Activated CD4-positive, CD25-positive, alpha-beta regulatory T cell (primary cell): ENCODE results near the gene TRERF1.
"Not testable (repeated sequence)": the region's sequence is repeated elsewhere in the genome, so short reads cannot be mapped to it uniquely, and the experiment has no call there.

ENCODE experiments used
- DNase-seq, 4 experiments: peaks; one replicate each; lab custom pipeline; 2025; lab: John Stamatoyannopoulos, UW

Gene TRERF1

GRCh38 chr6:42451333-42452170 is at the start of gene TRERF1:
Gene TRERF1 (minus strand): TSS chr6:42451926. CDS start chr6:42269590, 182,336 bp downstream.
- DNase-seq, result peak in 2 of 4 experiments; percentile 18 to 21

- DNase-seq, result no peak
Measured at GRCh38 chr6:42498473-42499128, 46.9 kb upstream of the TRERF1 start.

- DNase-seq, result no peak
Measured at GRCh38 chr6:42493914-42494539, 42.3 kb upstream of the TRERF1 start.

GRCh38 chr6:42488129-42488528 is 36.4 kb upstream of the TRERF1 start:
- no peak for DNase-seq

- DNase-seq, result no peak
Measured at GRCh38 chr6:42484261-42484660, 32.5 kb upstream of the TRERF1 start.

GRCh38 chr6:42482174-42482573 is 30.4 kb upstream of the TRERF1 start:
- DNase-seq, result no peak

GRCh38 chr6:42471714-42472113 is 20.0 kb upstream of the TRERF1 start:
- no peak for DNase-seq

- DNase-seq, result no peak
Measured at GRCh38 chr6:42471142-42471541, 19.4 kb upstream of the TRERF1 start.

GRCh38 chr6:42468273-42468672 is 16.5 kb upstream of the TRERF1 start:
- DNase-seq, result no peak

- no peak for DNase-seq
Measured at GRCh38 chr6:42467651-42468050, 15.9 kb upstream of the TRERF1 start.

GRCh38 chr6:42466470-42466869 is 14.7 kb upstream of the TRERF1 start:
- not testable (repeated sequence) for DNase-seq

- DNase-seq, result no peak
Measured at GRCh38 chr6:42462474-42462972, 10.8 kb upstream of the TRERF1 start.

GRCh38 chr6:42460883-42461282 is 9.2 kb upstream of the TRERF1 start:
- no peak for DNase-seq

GRCh38 chr6:42459888-42460287 is 8.2 kb upstream of the TRERF1 start:
- no peak for DNase-seq

- DNase-seq, result no peak
Measured at GRCh38 chr6:42454428-42454791, 2.7 kb upstream of the TRERF1 start.

GRCh38 chr6:42453654-42454427 is 2.1 kb upstream of the TRERF1 start:
- no peak for DNase-seq

- DNase-seq, result peak; percentile 31 to 62 (median 52)
Measured at GRCh38 chr6:42453031-42453653, 1.4 kb upstream of the TRERF1 start.

GRCh38 chr6:42452171-42453030 is 675 bp upstream of the TRERF1 start:
- DNase-seq, result peak in 2 of 4 experiments; percentile 34 to 39

GRCh38 chr6:42450477-42451332 is 1.0 kb downstream of the TRERF1 start:
- DNase-seq, result no peak
